GM10847 (cell line): ENCODE data around the gene COX10.

Source experiments
- POLR2A ChIP-seq: IDR thresholded peaks from 2 replicates; pipeline ENCODE4 v1.6.1; 2011; ENCODE audit not compliant: insufficient read length; ENCODE audit errors: extremely low read depth

COX10 gene

GRCh38 chr17:14098246-14098645 is 28.9 kb downstream of the COX10 start:
- TF ChIP-seq POLR2A, result no peak

- no peak for TF ChIP-seq POLR2A
Observed at GRCh38 chr17:14101976-14102375, 32.7 kb downstream of the COX10 start.

- TF ChIP-seq POLR2A, result no peak
Observed at GRCh38 chr17:14103836-14104235, 34.5 kb downstream of the COX10 start.

- TF ChIP-seq POLR2A, result no peak
Observed at GRCh38 chr17:14104734-14105133, 35.4 kb downstream of the COX10 start.

GRCh38 chr17:14107889-14108288 is 38.6 kb downstream of the COX10 start:
- no peak for TF ChIP-seq POLR2A

GRCh38 chr17:14112407-14112806 is 43.1 kb downstream of the COX10 start:
- no peak for TF ChIP-seq POLR2A

- no peak for TF ChIP-seq POLR2A
Observed at GRCh38 chr17:14113137-14113536, 43.8 kb downstream of the COX10 start.

- TF ChIP-seq POLR2A, result no peak
Observed at GRCh38 chr17:14116263-14117024, 47.1 kb downstream of the COX10 start.

GRCh38 chr17:14118951-14119350 is 49.6 kb downstream of the COX10 start:
- TF ChIP-seq POLR2A, result no peak

- TF ChIP-seq POLR2A, result no peak
Observed at GRCh38 chr17:14119546-14119945, 50.2 kb downstream of the COX10 start.

- TF ChIP-seq POLR2A, result no peak
Observed at GRCh38 chr17:14121952-14122351, 52.6 kb downstream of the COX10 start.

- TF ChIP-seq POLR2A, result no peak
Observed at GRCh38 chr17:14123619-14124278, 54.4 kb downstream of the COX10 start.

- TF ChIP-seq POLR2A, result no peak
Observed at GRCh38 chr17:14124854-14125253, 55.5 kb downstream of the COX10 start.

GRCh38 chr17:14125518-14126137 is 56.3 kb downstream of the COX10 start:
- no peak for TF ChIP-seq POLR2A

GRCh38 chr17:14133104-14133503 is 63.8 kb downstream of the COX10 start:
- no peak for TF ChIP-seq POLR2A

GRCh38 chr17:14134456-14134855 is 65.2 kb downstream of the COX10 start:
- TF ChIP-seq POLR2A, result no peak

GRCh38 chr17:14135906-14136590 is 66.7 kb downstream of the COX10 start:
- no peak for TF ChIP-seq POLR2A
